ENCODE data around the gene TIMM44.
"Not testable (repeated sequence)": the region's sequence is repeated elsewhere in the genome, so short reads cannot be mapped to it uniquely, and the experiment has no call there.

Gene TIMM44

DNA sequence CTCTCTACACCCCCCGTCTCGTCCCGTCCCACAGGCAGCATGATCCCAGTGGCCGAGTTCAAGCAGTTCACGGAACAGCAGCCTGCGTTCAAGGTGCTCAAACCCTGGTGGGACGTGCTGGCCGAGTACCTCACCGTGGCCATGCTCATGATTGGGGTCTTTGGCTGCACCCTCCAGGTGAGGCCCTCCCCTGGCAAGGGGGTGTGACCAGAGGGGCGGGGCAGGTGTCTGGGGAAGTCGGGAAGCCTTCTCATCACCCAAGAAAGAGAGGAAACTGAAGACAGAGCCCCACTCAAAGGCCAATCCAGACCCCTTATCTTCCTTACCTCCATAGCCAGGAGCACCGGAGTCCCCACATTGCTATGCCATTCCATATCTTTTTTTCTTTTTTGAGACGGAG is 47.9 kb downstream of the TIMM44 start:
- DNase-seq (ENCODE audit: low spot score) = no peak
- H3K18ac ChIP-seq (ENCODE audit: low read length) = peak overlapping the region; percentile 38
- no peak overlapping the region for H3K14ac ChIP-seq (ENCODE audit: low read length)
- H2AK5ac ChIP-seq (ENCODE audit: low read depth, low read length) = peak overlapping the region; percentile 46
- H3K23ac ChIP-seq (ENCODE audit: low read depth, low read length, poor library complexity) = peak overlapping the region; percentile 89
- peak overlapping the region; percentile 39 for H2BK5ac ChIP-seq (ENCODE audit: low read length)
- H3K4me1 ChIP-seq (ENCODE audit: control insufficient read depth in 2 of 2, insufficient read depth in 1 of 2, low read depth in 1 of 2, low read length in 2 of 2) = peaks cover 0 to 5% of the 10 kb centered on the region in 2 donors
- no peak overlapping the region for H4K8ac ChIP-seq (ENCODE audit: low read depth, low read length)
- H3K4me2 ChIP-seq (ENCODE audit: insufficient read depth, low read length, poor library complexity, severe bottlenecking) = no peak overlapping the region
- whole genome bisulfite sequencing, 2 donors (ENCODE audit: extremely low coverage in 2 of 2, insufficient read length in 2 of 2, insufficient replicate concordance in 1 of 2) = no CpG with 5 or more reads among the region's 13 CpGs
- H3K9me3 ChIP-seq (replicated peaks in 1 of 2; ENCODE audit: control insufficient read depth in 2 of 2, insufficient read depth in 1 of 2, low read depth in 1 of 2, low read length in 2 of 2) = no peaks in the 10 kb centered on the region
- peaks cover 0 to 5% (median 0%) of the 10 kb centered on the region in 3 experiments for H3K27me3 ChIP-seq (ENCODE audit: control insufficient read depth in 3 of 3, insufficient read depth in 3 of 3, low read depth in 1 of 3, low read length in 3 of 3)
- H3K4me3 ChIP-seq (ENCODE audit: low read length in 2 of 2) = peak overlapping the region in 1 of 2 donors; percentile 10
- no peak overlapping the region for H2AFZ ChIP-seq (ENCODE audit: low read length)
- H2BK15ac ChIP-seq (ENCODE audit: low read length) = peak overlapping the region; percentile 49
- H3K79me1 ChIP-seq (ENCODE audit: low read depth, low read length) = no peaks in the 10 kb centered on the region
- H4K91ac ChIP-seq (ENCODE audit: low read depth, low read length, poor library complexity) = no peak overlapping the region
- H2BK12ac ChIP-seq (ENCODE audit: low read length) = no peak overlapping the region
- H3K4ac ChIP-seq (ENCODE audit: low read length) = peak overlapping the region; percentile 66
- H3K36me3 ChIP-seq (replicated peaks in 1 of 2; ENCODE audit: control insufficient read depth in 2 of 2, insufficient read depth in 2 of 2, low read length in 2 of 2) = no peaks in the 10 kb centered on the region
- H3K27ac ChIP-seq (replicated peaks; ENCODE audit: low read length) = no peak overlapping the region
- H2BK120ac ChIP-seq (ENCODE audit: low read depth, low read length) = no peak overlapping the region
- H3K9ac ChIP-seq (ENCODE audit: low read depth, low read length, poor library complexity) = peak overlapping the region; percentile 44

DNA sequence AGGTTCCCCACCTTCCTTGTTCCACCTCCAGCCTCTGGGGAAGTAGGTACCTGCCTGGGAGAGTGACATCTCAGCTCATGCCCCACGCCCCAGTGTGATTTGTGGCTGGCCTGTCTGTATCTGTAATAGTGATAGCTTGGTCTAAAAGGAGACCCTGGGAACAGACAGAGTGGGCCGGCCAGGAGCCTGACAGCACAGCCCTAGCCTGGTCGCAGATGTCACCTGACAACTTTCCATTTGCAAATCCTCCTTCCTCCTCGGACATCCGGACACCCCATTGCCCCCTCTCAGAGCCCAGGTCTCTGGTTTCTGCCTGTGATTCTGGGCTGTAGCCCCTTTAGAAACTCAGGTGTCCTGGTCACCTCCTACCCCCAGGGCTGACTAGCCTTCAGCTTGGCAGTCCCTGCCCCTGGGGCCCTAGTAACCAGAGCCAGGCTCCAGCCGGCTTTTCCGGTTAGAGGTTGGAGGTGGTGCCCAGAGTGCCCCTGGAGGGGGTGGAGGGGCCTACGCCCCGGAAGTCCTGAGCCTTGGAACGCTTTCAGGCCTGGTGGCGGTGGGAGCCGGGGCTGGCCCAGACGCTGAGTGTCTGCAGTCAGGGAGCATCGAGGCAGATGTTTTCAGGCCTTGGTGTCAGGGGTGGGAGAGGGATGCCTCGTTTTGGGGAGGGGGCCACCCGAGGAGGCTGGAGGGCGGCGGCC is 48.7 kb downstream of the TIMM44 start:
- Histone ChIP-seq H2BK120ac (ENCODE audit: low read depth, low read length) (no peak overlapping the region), H3K4ac (ENCODE audit: low read length) (no peak overlapping the region), H3K18ac (ENCODE audit: low read length) (no peak overlapping the region), H3K27ac (replicated peaks; ENCODE audit: low read length) (no peak overlapping the region), H3K27me3 (ENCODE audit: control insufficient read depth in 3 of 3, insufficient read depth in 3 of 3, low read depth in 1 of 3, low read length in 3 of 3) (peaks cover 0 to 10% (median 1%) of the 10 kb centered on the region in 3 experiments), H3K23ac (ENCODE audit: low read depth, low read length, poor library complexity) (no peak overlapping the region), H3K14ac (ENCODE audit: low read length) (no peak overlapping the region), H4K8ac (ENCODE audit: low read depth, low read length) (no peak overlapping the region), H3K79me1 (ENCODE audit: low read depth, low read length) (no peaks in the 10 kb centered on the region), H3K36me3 (replicated peaks in 1 of 2; ENCODE audit: control insufficient read depth in 2 of 2, insufficient read depth in 2 of 2, low read length in 2 of 2) (no peaks in the 10 kb centered on the region), H3K9me3 (replicated peaks in 1 of 2; ENCODE audit: control insufficient read depth in 2 of 2, insufficient read depth in 1 of 2, low read depth in 1 of 2, low read length in 2 of 2) (no peaks in the 10 kb centered on the region), H3K9ac (ENCODE audit: low read depth, low read length, poor library complexity) (peak overlapping the region; percentile 44), H4K91ac (ENCODE audit: low read depth, low read length, poor library complexity) (no peak overlapping the region), H2BK5ac (ENCODE audit: low read length) (no peak overlapping the region), H3K4me1 (ENCODE audit: control insufficient read depth in 2 of 2, insufficient read depth in 1 of 2, low read depth in 1 of 2, low read length in 2 of 2) (peaks cover 0 to 5% of the 10 kb centered on the region in 2 donors), H2AFZ (ENCODE audit: low read length) (peak overlapping the region; percentile 53), H2BK15ac (ENCODE audit: low read length) (peak overlapping the region; percentile 49), H3K4me2 (ENCODE audit: insufficient read depth, low read length, poor library complexity, severe bottlenecking) (no peak overlapping the region), H2BK12ac (ENCODE audit: low read length) (peak overlapping the region; percentile 1), H3K4me3 (ENCODE audit: low read length in 2 of 2) (no peak overlapping the region), H2AK5ac (ENCODE audit: low read depth, low read length) (peak overlapping the region; percentile 46)
- no CpG with 5 or more reads among the region's 18 CpGs for WGBS, 2 donors (ENCODE audit: extremely low coverage in 2 of 2, insufficient read length in 2 of 2, insufficient replicate concordance in 1 of 2)
- DNase-seq (ENCODE audit: low spot score) = no peak

DNA sequence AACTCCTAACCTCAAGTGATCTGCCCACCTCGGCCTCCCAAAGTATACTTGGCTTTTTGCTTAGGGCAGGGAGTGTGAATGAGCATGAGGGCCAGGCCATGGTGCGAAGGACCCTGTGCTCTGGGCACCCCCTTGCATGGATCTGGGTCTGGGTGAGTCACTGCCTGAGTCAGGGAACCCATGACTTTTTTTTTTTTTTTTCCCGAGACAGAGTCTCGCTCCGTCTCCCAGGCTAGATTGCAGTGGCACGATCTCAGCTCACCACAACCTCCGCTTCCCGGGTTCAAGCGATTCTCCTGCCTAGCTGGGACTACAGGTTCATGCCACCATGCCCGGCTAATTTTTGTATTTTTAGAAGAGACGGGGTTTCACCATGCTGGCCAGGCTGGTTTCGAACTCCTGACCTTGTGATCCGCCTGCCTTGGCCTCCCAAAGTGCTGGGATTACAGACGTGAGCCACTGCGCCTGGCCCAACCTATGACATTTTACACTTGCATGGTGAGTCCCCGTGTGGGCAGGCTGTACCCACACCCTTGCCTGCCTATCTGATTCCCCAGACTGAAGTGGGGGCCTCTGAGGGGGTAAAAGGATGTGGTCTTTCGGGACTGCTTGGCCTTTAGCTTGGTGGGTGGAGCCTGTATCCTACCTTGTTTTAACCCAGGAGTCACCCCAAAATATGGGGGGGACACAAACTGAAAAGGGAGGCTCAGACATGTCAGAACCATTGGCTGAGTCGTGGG is 49.9 kb downstream of the TIMM44 start:
- peaks cover 0 to 19% (median 8%) of the 10 kb centered on the region in 3 experiments for H3K27me3 ChIP-seq (ENCODE audit: control insufficient read depth in 3 of 3, insufficient read depth in 3 of 3, low read depth in 1 of 3, low read length in 3 of 3)
- H3K4me2 ChIP-seq (ENCODE audit: insufficient read depth, low read length, poor library complexity, severe bottlenecking); DNase-seq (ENCODE audit: low spot score); H3K23ac ChIP-seq (ENCODE audit: low read depth, low read length, poor library complexity); H3K9me3 ChIP-seq (replicated peaks in 1 of 2; ENCODE audit: control insufficient read depth in 2 of 2, insufficient read depth in 1 of 2, low read depth in 1 of 2, low read length in 2 of 2); H3K4me3 ChIP-seq (ENCODE audit: low read length in 2 of 2); H4K91ac ChIP-seq (ENCODE audit: low read depth, low read length, poor library complexity); H3K9ac ChIP-seq (ENCODE audit: low read depth, low read length, poor library complexity); H3K27ac ChIP-seq (replicated peaks; ENCODE audit: low read length); H3K18ac ChIP-seq (ENCODE audit: low read length); H3K14ac ChIP-seq (ENCODE audit: low read length); H2BK15ac ChIP-seq (ENCODE audit: low read length); H4K8ac ChIP-seq (ENCODE audit: low read depth, low read length); H3K79me1 ChIP-seq (ENCODE audit: low read depth, low read length); H3K4me1 ChIP-seq (ENCODE audit: control insufficient read depth in 2 of 2, insufficient read depth in 1 of 2, low read depth in 1 of 2, low read length in 2 of 2); H2BK120ac ChIP-seq (ENCODE audit: low read depth, low read length); H2AK5ac ChIP-seq (ENCODE audit: low read depth, low read length); H3K4ac ChIP-seq (ENCODE audit: low read length); H2BK5ac ChIP-seq (ENCODE audit: low read length); H3K36me3 ChIP-seq (replicated peaks in 1 of 2; ENCODE audit: control insufficient read depth in 2 of 2, insufficient read depth in 2 of 2, low read length in 2 of 2); H2AFZ ChIP-seq (ENCODE audit: low read length): not testable (repeated sequence)
- H2BK12ac ChIP-seq (ENCODE audit: low read length) = peak overlapping the region; percentile 41
- no CpG with 5 or more reads among the region's 18 CpGs for WGBS, 2 donors (ENCODE audit: extremely low coverage in 2 of 2, insufficient read length in 2 of 2, insufficient replicate concordance in 1 of 2)

DNA sequence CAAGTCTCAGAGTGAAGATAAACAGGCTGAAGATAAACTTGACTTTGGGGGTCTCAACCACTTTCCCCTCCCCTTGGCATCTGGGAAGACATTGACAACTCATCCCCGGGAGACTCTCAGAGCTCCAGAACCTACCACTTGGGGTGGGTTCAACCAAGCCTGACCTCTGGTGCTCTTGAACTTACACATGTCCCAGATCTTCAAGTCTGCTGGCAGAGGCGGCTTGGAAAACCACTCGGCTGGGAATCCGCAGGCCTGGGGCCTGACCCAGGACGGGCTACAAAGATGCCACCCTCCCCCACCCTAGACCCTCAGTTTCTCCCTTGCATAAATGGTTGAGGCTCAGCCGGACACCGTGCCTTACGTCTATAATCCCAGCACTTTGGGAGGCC is 54.6 kb downstream of the TIMM44 start:
- Histone ChIP-seq H3K9ac (ENCODE audit: low read depth, low read length, poor library complexity) (no peak overlapping the region), H3K27ac (replicated peaks; ENCODE audit: low read length) (no peak overlapping the region), H3K36me3 (replicated peaks in 1 of 2; ENCODE audit: control insufficient read depth in 2 of 2, insufficient read depth in 2 of 2, low read length in 2 of 2) (no peaks in the 10 kb centered on the region), H4K8ac (ENCODE audit: low read depth, low read length) (no peak overlapping the region), H2BK120ac (ENCODE audit: low read depth, low read length) (no peak overlapping the region), H3K14ac (ENCODE audit: low read length) (no peak overlapping the region), H4K91ac (ENCODE audit: low read depth, low read length, poor library complexity) (no peak overlapping the region), H3K23ac (ENCODE audit: low read depth, low read length, poor library complexity) (no peak overlapping the region), H3K4me1 (ENCODE audit: control insufficient read depth in 2 of 2, insufficient read depth in 1 of 2, low read depth in 1 of 2, low read length in 2 of 2) (peaks cover 0 to 7% of the 10 kb centered on the region in 2 donors), H3K9me3 (replicated peaks in 1 of 2; ENCODE audit: control insufficient read depth in 2 of 2, insufficient read depth in 1 of 2, low read depth in 1 of 2, low read length in 2 of 2) (no peaks in the 10 kb centered on the region), H2AFZ (ENCODE audit: low read length) (peak overlapping the region; percentile 91), H3K4me3 (ENCODE audit: low read length in 2 of 2) (peak overlapping the region in 1 of 2 donors; percentile 55), H2BK15ac (ENCODE audit: low read length) (peak overlapping the region; percentile 69), H2AK5ac (ENCODE audit: low read depth, low read length) (no peak overlapping the region), H3K27me3 (ENCODE audit: control insufficient read depth in 3 of 3, insufficient read depth in 3 of 3, low read depth in 1 of 3, low read length in 3 of 3) (peaks cover 0 to 43% (median 19%) of the 10 kb centered on the region in 3 experiments), H3K4me2 (ENCODE audit: insufficient read depth, low read length, poor library complexity, severe bottlenecking) (peak overlapping the region; percentile 81), H2BK5ac (ENCODE audit: low read length) (no peak overlapping the region), H3K4ac (ENCODE audit: low read length) (no peak overlapping the region), H3K18ac (ENCODE audit: low read length) (peak overlapping the region; percentile 85), H3K79me1 (ENCODE audit: low read depth, low read length) (no peaks in the 10 kb centered on the region), H2BK12ac (ENCODE audit: low read length) (no peak overlapping the region)
- DNase-seq (ENCODE audit: low spot score) = no peak
- WGBS, 2 donors (ENCODE audit: extremely low coverage in 2 of 2, insufficient read length in 2 of 2, insufficient replicate concordance in 1 of 2) = no CpG with 5 or more reads among the region's 8 CpGs

Measured in neuronal stem cell (in vitro differentiated cells).